ENCODE results near the gene GMDS.

Gene GMDS

GRCh38 chr6:2259002-2259494 is 13.6 kb upstream of the GMDS start:
- H3K9me3 ChIP-seq: no peaks in the 10 kb centered on the region
- no peak overlapping the region for H3K4me3 ChIP-seq (ENCODE audit: low read depth, low read length)
- TF ChIP-seq, protein P1, sequence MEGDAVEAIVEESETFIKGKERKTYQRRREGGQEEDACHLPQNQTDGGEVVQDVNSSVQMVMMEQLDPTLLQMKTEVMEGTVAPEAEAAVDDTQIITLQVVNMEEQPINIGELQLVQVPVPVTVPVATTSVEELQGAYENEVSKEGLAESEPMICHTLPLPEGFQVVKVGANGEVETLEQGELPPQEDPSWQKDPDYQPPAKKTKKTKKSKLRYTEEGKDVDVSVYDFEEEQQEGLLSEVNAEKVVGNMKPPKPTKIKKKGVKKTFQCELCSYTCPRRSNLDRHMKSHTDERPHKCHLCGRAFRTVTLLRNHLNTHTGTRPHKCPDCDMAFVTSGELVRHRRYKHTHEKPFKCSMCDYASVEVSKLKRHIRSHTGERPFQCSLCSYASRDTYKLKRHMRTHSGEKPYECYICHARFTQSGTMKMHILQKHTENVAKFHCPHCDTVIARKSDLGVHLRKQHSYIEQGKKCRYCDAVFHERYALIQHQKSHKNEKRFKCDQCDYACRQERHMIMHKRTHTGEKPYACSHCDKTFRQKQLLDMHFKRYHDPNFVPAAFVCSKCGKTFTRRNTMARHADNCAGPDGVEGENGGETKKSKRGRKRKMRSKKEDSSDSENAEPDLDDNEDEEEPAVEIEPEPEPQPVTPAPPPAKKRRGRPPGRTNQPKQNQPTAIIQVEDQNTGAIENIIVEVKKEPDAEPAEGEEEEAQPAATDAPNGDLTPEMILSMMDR (IDR thresholded peaks at IDR 0.05; ENCODE audit: low read depth, low read length): no peak
- H3K36me3 ChIP-seq: no peaks in the 10 kb centered on the region
- DNase-seq: no peak
- H3K27me3 ChIP-seq: no peaks in the 10 kb centered on the region
- H3K4me1 ChIP-seq: no peaks in the 10 kb centered on the region

DNA sequence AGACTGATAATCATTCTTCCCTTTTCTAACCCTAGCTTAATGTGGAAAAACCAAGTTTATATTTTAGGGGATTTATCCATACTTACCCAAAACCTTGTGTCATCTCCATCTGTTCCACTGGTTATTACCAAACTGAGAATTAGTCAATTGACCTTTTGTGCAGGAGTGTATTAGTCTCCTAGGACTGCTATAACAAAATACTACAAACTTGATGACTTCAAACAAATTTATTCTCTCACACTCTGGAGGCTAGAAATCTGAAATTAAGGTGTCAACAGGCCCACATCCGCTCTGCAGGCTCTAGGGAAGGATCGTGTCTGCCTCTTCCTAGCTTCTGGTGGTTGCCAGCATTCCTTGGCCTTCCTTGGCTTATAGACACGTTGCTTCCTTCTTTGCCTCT is 12.7 kb upstream of the GMDS start:
- Histone ChIP-seq H3K36me3 (no peaks in the 10 kb centered on the region), H3K4me1 (no peaks in the 10 kb centered on the region), H3K4me3 (ENCODE audit: low read depth, low read length) (no peak overlapping the region), H3K9me3 (no peaks in the 10 kb centered on the region), H3K27me3 (no peaks in the 10 kb centered on the region)
- DNase-seq: no peak
- TF ChIP-seq, protein P1 (IDR thresholded peaks at IDR 0.05; ENCODE audit: low read depth, low read length): no peak

GRCh38 chr6:2257363-2257762 is 12.0 kb upstream of the GMDS start:
- Histone ChIP-seq H3K4me1 (no peaks in the 10 kb centered on the region), H3K27me3 (no peaks in the 10 kb centered on the region), H3K9me3 (no peaks in the 10 kb centered on the region), H3K36me3 (no peaks in the 10 kb centered on the region), H3K4me3 (ENCODE audit: low read depth, low read length) (no peak overlapping the region)
- no peak for DNase-seq
- TF ChIP-seq, protein P1 (IDR thresholded peaks at IDR 0.05; ENCODE audit: low read depth, low read length): no peak

- Histone ChIP-seq H3K4me3 (ENCODE audit: low read depth, low read length) (no peak overlapping the region), H3K27me3 (no peaks in the 10 kb centered on the region), H3K36me3 (no peaks in the 10 kb centered on the region), H3K4me1 (no peaks in the 10 kb centered on the region), H3K9me3 (no peaks in the 10 kb centered on the region)
- TF ChIP-seq, protein P1 (IDR thresholded peaks at IDR 0.05; ENCODE audit: low read depth, low read length): no peak
- DNase-seq: no peak
Measured at GRCh38 chr6:2254747-2255146, 9.3 kb upstream of the GMDS start.

DNA sequence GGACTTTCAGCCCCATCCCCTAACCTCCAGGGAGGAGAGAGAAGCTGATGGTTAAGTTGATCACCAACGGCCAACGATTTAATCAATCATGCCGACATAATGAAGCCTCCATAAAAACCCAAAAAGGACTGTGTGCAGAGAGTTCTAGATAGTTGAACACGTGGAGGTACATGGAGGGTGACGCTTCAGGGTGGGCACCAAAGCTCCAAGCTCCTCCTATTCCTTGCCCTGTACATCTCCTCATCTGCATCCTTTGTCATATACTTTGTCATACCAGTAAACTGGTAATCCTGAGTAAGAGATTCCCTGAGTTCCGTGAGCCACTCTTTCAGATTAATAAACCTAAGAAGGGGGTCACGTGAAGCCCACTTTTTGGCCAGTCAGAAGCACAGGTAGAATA is 3.7 kb upstream of the GMDS start:
- TF ChIP-seq, protein P1 (IDR thresholded peaks at IDR 0.05; ENCODE audit: low read depth, low read length): no peak
- Histone ChIP-seq H3K4me3 (ENCODE audit: low read depth, low read length) (no peak overlapping the region), H3K36me3 (no peaks in the 10 kb centered on the region), H3K9me3 (no peaks in the 10 kb centered on the region), H3K4me1 (peaks cover 4% of the 10 kb centered on the region), H3K27me3 (no peaks in the 10 kb centered on the region)
- DNase-seq: no peak

GRCh38 chr6:2247664-2248063 is 2.3 kb upstream of the GMDS start:
- H3K4me1 ChIP-seq: peaks cover 4% of the 10 kb centered on the region
- no peaks in the 10 kb centered on the region for H3K36me3 ChIP-seq
- H3K4me3 ChIP-seq (ENCODE audit: low read depth, low read length): no peak overlapping the region
- no peak for DNase-seq
- no peaks in the 10 kb centered on the region for H3K27me3 ChIP-seq
- TF ChIP-seq, protein P1 (IDR thresholded peaks at IDR 0.05; ENCODE audit: low read depth, low read length): no peak
- no peaks in the 10 kb centered on the region for H3K9me3 ChIP-seq
